ENCODE data around the gene BCL2.

The BCL2 gene

GRCh38 chr18:63318889-63319382 is 633 bp downstream of the BCL2 start:
- Histone ChIP-seq H3K27ac (ENCODE audit: low read length) (peak overlapping the region; percentile 88), H2AFZ (ENCODE audit: low read depth, low read length) (no peak overlapping the region), H3K36me3 (replicated peaks; ENCODE audit: low read depth, low read length) (peaks cover 48% of the 10 kb centered on the region), H3K79me2 (ENCODE audit: low read length) (peaks cover 76% of the 10 kb centered on the region), H3K4me2 (ENCODE audit: low read length) (peak overlapping the region; percentile 94), H3K4me1 (ENCODE audit: low read length) (peaks cover 32% of the 10 kb centered on the region), H3K9me3 (ENCODE audit: insufficient read depth, low read length) (no peaks in the 10 kb centered on the region), H3K4me3 (ENCODE audit: low read length) (peak overlapping the region; percentile 79), H4K20me1 (ENCODE audit: insufficient read depth, low read length) (no peaks in the 10 kb centered on the region), H3K27me3 (ENCODE audit: low read depth, low read length) (no peaks in the 10 kb centered on the region), H3K9ac (ENCODE audit: low read length) (peak overlapping the region; percentile 89)
- TF ChIP-seq EZH2phosphoT487 (IDR thresholded peaks at IDR 0.05; ENCODE audit: low read depth): no peak
- TF ChIP-seq, protein P1, sequence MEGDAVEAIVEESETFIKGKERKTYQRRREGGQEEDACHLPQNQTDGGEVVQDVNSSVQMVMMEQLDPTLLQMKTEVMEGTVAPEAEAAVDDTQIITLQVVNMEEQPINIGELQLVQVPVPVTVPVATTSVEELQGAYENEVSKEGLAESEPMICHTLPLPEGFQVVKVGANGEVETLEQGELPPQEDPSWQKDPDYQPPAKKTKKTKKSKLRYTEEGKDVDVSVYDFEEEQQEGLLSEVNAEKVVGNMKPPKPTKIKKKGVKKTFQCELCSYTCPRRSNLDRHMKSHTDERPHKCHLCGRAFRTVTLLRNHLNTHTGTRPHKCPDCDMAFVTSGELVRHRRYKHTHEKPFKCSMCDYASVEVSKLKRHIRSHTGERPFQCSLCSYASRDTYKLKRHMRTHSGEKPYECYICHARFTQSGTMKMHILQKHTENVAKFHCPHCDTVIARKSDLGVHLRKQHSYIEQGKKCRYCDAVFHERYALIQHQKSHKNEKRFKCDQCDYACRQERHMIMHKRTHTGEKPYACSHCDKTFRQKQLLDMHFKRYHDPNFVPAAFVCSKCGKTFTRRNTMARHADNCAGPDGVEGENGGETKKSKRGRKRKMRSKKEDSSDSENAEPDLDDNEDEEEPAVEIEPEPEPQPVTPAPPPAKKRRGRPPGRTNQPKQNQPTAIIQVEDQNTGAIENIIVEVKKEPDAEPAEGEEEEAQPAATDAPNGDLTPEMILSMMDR (IDR thresholded peaks at IDR 0.05; ENCODE audit: low read depth, low read length): no peak; the same call in 1 of the 2 replicates

DNA sequence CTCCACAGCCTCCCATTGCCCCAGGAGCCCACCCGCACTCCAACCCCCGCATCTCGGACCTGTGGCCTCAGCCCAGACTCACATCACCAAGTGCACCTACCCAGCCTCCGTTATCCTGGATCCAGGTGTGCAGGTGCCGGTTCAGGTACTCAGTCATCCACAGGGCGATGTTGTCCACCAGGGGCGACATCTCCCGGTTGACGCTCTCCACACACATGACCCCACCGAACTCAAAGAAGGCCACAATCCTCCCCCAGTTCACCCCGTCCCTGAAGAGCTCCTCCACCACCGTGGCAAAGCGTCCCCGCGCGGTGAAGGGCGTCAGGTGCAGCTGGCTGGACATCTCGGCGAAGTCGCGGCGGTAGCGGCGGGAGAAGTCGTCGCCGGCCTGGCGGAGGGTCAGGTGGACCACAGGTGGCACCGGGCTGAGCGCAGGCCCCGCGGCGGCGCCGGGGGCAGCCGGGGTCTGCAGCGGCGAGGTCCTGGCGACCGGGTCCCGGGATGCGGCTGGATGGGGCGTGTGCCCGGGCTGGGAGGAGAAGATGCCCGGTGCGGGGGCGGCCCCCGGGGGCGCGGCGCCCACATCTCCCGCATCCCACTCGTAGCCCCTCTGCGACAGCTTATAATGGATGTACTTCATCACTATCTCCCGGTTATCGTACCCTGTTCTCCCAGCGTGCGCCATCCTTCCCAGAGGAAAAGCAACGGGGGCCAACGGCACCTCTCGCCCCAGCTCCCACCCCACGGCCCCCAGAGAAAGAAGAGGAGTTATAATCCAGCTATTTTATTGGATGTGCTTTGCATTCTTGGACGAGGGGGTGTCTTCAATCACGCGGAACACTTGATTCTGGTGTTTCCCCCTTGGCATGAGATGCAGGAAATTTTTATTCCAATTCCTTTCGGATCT is 1.3 kb downstream of the BCL2 start:
- Histone ChIP-seq H3K4me3 (ENCODE audit: low read length) (peak overlapping the region; percentile 79), H3K9ac (ENCODE audit: low read length) (peak overlapping the region; percentile 89), H3K4me2 (ENCODE audit: low read length) (peak overlapping the region; percentile 94), H3K9me3 (ENCODE audit: insufficient read depth, low read length) (no peaks in the 10 kb centered on the region), H4K20me1 (ENCODE audit: insufficient read depth, low read length) (no peaks in the 10 kb centered on the region), H3K27me3 (ENCODE audit: low read depth, low read length) (no peaks in the 10 kb centered on the region), H3K36me3 (replicated peaks; ENCODE audit: low read depth, low read length) (peaks cover 55% of the 10 kb centered on the region), H3K79me2 (ENCODE audit: low read length) (peaks cover 83% of the 10 kb centered on the region), H3K27ac (ENCODE audit: low read length) (peak overlapping the region; percentile 88), H2AFZ (ENCODE audit: low read depth, low read length) (no peak overlapping the region), H3K4me1 (ENCODE audit: low read length) (peaks cover 39% of the 10 kb centered on the region)
- TF ChIP-seq, protein P1 (IDR thresholded peaks at IDR 0.05; ENCODE audit: low read depth, low read length): peak; percentile 100
- no peak for TF ChIP-seq EZH2phosphoT487 (IDR thresholded peaks at IDR 0.05; ENCODE audit: low read depth)

DNA sequence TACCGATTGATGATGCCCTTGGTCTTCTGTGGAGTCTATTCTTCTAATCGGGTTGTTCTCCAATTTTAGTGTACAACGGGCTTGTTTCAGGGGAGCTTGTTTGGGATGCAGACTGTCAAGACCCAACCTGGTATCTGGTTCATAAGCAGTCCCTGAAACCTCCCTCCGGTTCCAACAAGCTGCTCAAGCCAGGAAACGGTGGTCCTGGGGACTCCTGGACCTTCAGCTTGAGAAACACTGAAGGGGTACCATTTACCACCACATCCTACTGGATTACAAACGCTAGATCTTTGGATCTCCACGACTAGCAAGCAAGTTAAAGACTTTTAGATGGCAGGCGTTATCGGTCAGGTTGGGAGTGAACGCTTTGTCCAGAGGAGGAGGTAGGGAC is 2.0 kb downstream of the BCL2 start:
- peak overlapping the region; percentile 89 for H3K9ac ChIP-seq (ENCODE audit: low read length)
- peak overlapping the region; percentile 79 for H3K4me3 ChIP-seq (ENCODE audit: low read length)
- TF ChIP-seq, protein P1 (IDR thresholded peaks at IDR 0.05; ENCODE audit: low read depth, low read length): no peak
- no peak for TF ChIP-seq EZH2phosphoT487 (IDR thresholded peaks at IDR 0.05; ENCODE audit: low read depth)
- H2AFZ ChIP-seq (ENCODE audit: low read depth, low read length): no peak overlapping the region
- H4K20me1 ChIP-seq (ENCODE audit: insufficient read depth, low read length): no peaks in the 10 kb centered on the region
- peak overlapping the region; percentile 88 for H3K27ac ChIP-seq (ENCODE audit: low read length)
- peak overlapping the region; percentile 94 for H3K4me2 ChIP-seq (ENCODE audit: low read length)
- no peaks in the 10 kb centered on the region for H3K27me3 ChIP-seq (ENCODE audit: low read depth, low read length)
- H3K79me2 ChIP-seq (ENCODE audit: low read length): peaks cover 87% of the 10 kb centered on the region
- H3K9me3 ChIP-seq (ENCODE audit: insufficient read depth, low read length): no peaks in the 10 kb centered on the region
- peaks cover 57% of the 10 kb centered on the region for H3K36me3 ChIP-seq (replicated peaks; ENCODE audit: low read depth, low read length)
- peaks cover 39% of the 10 kb centered on the region for H3K4me1 ChIP-seq (ENCODE audit: low read length)
